Fibroblast of mammary gland (primary cell): ENCODE results near the gene CEP112.

Source experiments
- DNase-seq: peaks from one replicate; pipeline ENCODE4 v3.0.0-alpha.2; 2010; ENCODE audit warnings: low read depth
- H3K4me3 ChIP-seq: 2 replicates; pipeline ENCODE4 v1.5.1; 2011; ENCODE audit warnings: low read depth, mild to moderate bottlenecking, low read length, moderate library complexity; ENCODE audit not compliant: control insufficient read depth
- TF ChIP-seq, protein P1 (sequence below): conservative IDR thresholded peaks from 2 replicates; pipeline ENCODE4 v1.5.1; 2011; ENCODE audit warnings: low read depth, low read length, inconsistent platforms; ENCODE audit not compliant: control insufficient read depth, insufficient read depth

The CEP112 gene

DNA sequence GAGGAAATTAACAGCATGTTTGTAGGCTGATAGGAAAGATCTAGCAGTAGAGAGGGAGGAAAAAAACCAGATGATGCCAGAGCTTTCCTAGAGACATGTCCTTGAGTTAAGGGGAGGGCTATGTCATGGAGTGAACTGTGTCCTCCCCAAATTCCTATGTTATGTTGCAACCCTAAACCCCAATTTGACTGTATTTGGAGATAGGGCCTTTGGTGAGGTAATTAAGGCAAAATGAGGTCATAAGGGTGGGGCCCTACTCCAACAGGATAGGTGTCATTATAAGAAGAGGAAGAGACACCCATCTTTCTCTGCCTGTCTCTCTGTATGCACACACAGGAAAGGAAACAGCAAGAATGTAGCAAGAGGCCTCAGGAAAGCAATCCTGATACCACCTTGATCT is 435.2 kb downstream of the CEP112 start:
- no peak overlapping the region for H3K4me3 ChIP-seq
- TF ChIP-seq, protein P1, sequence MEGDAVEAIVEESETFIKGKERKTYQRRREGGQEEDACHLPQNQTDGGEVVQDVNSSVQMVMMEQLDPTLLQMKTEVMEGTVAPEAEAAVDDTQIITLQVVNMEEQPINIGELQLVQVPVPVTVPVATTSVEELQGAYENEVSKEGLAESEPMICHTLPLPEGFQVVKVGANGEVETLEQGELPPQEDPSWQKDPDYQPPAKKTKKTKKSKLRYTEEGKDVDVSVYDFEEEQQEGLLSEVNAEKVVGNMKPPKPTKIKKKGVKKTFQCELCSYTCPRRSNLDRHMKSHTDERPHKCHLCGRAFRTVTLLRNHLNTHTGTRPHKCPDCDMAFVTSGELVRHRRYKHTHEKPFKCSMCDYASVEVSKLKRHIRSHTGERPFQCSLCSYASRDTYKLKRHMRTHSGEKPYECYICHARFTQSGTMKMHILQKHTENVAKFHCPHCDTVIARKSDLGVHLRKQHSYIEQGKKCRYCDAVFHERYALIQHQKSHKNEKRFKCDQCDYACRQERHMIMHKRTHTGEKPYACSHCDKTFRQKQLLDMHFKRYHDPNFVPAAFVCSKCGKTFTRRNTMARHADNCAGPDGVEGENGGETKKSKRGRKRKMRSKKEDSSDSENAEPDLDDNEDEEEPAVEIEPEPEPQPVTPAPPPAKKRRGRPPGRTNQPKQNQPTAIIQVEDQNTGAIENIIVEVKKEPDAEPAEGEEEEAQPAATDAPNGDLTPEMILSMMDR, result no peak
- no peak for DNase-seq

- TF ChIP-seq, protein P1, result no peak
- no peak for DNase-seq
These were observed 436.1 kb downstream of the CEP112 start for GRCh38 chr17:65755799-65756198.

DNA sequence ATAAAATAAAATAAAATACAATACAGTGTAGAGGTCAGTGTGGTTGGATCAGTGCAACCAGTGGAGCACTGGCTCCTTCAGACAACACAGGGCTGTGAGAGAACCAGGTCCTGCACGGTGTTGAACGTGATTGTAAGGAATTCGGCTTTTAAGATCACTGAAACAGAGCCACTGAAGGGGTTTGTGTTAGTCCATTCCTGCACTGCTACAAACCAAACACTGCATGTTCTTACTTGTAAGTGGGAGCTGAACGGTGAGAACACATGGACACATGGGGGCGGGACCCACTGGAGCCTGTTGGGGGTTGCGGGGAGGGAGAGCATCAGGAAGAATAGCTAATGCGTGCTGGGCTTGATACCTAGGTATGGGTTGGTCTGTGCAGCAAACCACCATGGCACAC is 437.3 kb downstream of the CEP112 start:
- no peak for DNase-seq
- TF ChIP-seq, protein P1, result no peak
- H3K4me3 ChIP-seq, result no peak overlapping the region

More at GRCh38 chr17:65755799-65756198, 436.1 kb downstream of the CEP112 start:
- H3K4me3 ChIP-seq, result no peak overlapping the region

DNA sequence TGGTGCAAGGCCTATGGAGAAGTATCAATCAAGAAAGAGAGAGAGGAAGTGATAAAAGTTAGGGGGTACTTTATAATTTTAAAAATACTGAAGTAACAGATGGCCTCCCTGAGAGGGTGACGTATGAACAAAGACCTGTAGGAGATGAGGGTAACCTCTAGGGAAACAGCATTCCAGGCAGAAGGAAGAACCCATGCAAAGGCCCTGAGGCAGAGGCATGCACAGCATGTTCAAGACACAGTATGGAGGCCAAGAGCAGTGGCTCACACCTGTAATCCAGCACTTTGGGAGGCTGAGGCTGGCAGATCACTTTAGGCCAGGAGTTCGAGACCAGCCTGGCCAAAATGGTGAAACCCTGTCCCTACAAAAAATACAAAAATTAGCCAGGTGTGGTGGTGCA is 437.9 kb downstream of the CEP112 start:
- no peak overlapping the region for H3K4me3 ChIP-seq
- TF ChIP-seq, protein P1, result no peak
- no peak for DNase-seq

- TF ChIP-seq, protein P1, result no peak
- H3K4me3 ChIP-seq, result no peak overlapping the region
- no peak for DNase-seq
These were observed 438.6 kb downstream of the CEP112 start for GRCh38 chr17:65753348-65753747.

DNA sequence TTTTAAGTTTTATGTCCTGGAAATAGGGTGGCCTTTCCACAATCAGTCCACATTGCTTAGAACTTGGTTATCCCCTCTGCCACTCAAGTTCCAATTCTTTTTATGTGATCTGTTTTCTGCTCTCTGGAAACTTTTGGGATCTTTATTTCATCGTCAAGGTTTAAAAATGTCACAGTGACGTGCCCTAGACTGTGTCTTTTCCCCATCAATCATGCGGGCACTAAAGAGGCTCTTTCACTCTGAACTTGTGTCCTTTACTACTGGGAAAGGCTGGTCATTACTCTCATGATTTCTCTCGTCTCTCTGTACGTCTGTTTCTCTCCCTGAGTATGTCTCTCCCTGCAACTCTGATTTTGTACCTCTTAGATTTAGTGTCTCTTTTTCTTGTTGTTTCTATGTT is 440.7 kb downstream of the CEP112 start:
- H3K4me3 ChIP-seq, result no peak overlapping the region

More for the DNA sequence above, 440.7 kb downstream of the CEP112 start:
- no peak for DNase-seq
- TF ChIP-seq, protein P1, result no peak
